ENCODE results near the gene ZCCHC24.

DNA sequence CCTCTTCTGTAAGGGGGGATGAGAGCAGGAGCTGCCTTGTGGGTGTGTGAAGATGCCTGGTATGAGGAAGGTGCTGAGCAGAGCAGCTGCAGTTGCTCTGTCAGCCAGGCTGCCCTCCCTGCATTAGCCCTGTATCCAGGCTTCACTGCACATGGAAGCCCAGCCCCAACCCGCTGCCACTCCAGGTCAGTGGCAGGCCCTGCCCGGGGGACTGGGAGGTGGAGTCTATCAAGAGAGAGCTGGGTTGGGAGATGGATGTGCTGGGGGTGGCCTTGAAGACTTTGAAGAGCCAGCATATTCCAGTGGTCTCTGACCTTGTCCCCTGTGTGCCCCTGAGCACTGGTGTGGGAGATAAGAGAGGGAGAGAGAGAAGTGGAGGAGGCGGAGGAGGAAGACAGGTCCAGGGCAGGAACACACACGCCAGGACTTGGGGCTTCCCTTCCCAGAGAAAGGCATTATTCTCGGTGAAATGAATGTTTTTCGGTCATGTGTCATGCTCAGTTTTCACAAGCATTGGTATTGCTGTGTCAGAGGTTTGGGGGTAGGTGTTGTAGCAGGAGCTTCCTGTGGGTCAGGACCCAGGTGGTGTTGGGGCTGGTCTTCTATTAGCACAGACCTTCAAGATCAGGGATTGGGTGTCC lies 95.5 kb downstream of the ZCCHC24 start:
- TF ChIP-seq, protein P1, sequence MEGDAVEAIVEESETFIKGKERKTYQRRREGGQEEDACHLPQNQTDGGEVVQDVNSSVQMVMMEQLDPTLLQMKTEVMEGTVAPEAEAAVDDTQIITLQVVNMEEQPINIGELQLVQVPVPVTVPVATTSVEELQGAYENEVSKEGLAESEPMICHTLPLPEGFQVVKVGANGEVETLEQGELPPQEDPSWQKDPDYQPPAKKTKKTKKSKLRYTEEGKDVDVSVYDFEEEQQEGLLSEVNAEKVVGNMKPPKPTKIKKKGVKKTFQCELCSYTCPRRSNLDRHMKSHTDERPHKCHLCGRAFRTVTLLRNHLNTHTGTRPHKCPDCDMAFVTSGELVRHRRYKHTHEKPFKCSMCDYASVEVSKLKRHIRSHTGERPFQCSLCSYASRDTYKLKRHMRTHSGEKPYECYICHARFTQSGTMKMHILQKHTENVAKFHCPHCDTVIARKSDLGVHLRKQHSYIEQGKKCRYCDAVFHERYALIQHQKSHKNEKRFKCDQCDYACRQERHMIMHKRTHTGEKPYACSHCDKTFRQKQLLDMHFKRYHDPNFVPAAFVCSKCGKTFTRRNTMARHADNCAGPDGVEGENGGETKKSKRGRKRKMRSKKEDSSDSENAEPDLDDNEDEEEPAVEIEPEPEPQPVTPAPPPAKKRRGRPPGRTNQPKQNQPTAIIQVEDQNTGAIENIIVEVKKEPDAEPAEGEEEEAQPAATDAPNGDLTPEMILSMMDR (conservative IDR thresholded peaks at IDR 0.05 in 1 of 2, IDR thresholded peaks at IDR 0.05 in 1 of 2; ENCODE audit: low read depth in 1 of 2, low read length in 2 of 2) = no peak
- no peak for TF ChIP-seq EZH2 (IDR thresholded peaks at IDR 0.05; ENCODE audit: low read length, missing control alignments)

All from fibroblast of lung (primary cell).